Right lobe of liver (tissue), 6 donors: ENCODE measurements around the gene TMEM114. TPM values are rescaled to one million over a fixed set of nuclear protein-coding genes. Genes with fewer than 3 reads are reported as not detected.

Source experiments
- ATAC-seq, 4 donors: fragments of 200-7000 bp; cut with Tn5 transposase; one replicate each; pipeline ENCODE4 v1.9.1; 2020; ENCODE audit warnings: mild to moderate bottlenecking in 4 of 4, moderate library complexity in 4 of 4
- DNase-seq, 3 donors: peaks; one replicate each; pipeline ENCODE4 v3.0.0-alpha.2; 2020
- H3K27ac ChIP-seq, 3 donors: fragments of 200-600 bp; one replicate each; pipeline ENCODE4 v1.8.0; 2022
- H3K27me3 ChIP-seq, 2 donors: fragments of 200-600 bp; one replicate each; pipeline ENCODE4 v1.8.0; 2022
- H3K36me3 ChIP-seq, 4 donors: fragments of 200-600 bp; sonication (generic) in 1 of 4; one replicate each; pipeline versions ENCODE4 v1.5.1 to v1.8.0; 2017 to 2022; ENCODE audit warnings: control low read depth in 1 of 4
- H3K4me1 ChIP-seq, 4 donors: fragments of 200-600 bp; sonication (generic) in 1 of 4; one replicate each; pipeline versions ENCODE4 v1.5.1 to v1.8.0; 2017 to 2022; ENCODE audit warnings: control low read depth in 1 of 4
- H3K4me3 ChIP-seq, 3 donors: fragments of 200-600 bp; one replicate each; pipeline ENCODE4 v1.8.0; 2022
- H3K9me3 ChIP-seq, 4 donors: fragments of 200-600 bp; sonication (generic) in 1 of 4; one replicate each; pipeline versions ENCODE4 v1.5.1 to v1.8.0; 2017 to 2022; ENCODE audit warnings: control low read depth in 1 of 4
- CTCF ChIP-seq, 4 donors: fragments of 200-600 bp in 3 of 4; fragments of 450-650 bp in 1 of 4; IDR thresholded peaks; one replicate each; pipeline versions ENCODE4 v1.5.1 to v1.8.0; 2016 to 2022; ENCODE audit warnings: antibody characterized with exemption in 4 of 4, mild to moderate bottlenecking in 2 of 4
- POLR2A ChIP-seq: fragments of 450-650 bp; IDR thresholded peaks from one replicate; pipeline ENCODE4 v1.6.1; 2017; ENCODE audit warnings: antibody characterized with exemption, mild to moderate bottlenecking
- WGBS: methylation state at CpG from one replicate; pipeline ENCODE4 v1.1.6; 2018; ENCODE audit warnings: low coverage, low lambda C conversion rate; ENCODE audit not compliant: insufficient coverage; ENCODE audit errors: missing lambda C conversion rate; 5-methylcytosine and 5-hydroxymethylcytosine counted together
- intact Hi-C, 2 donors: fragments of 100-400 bp; cut with DNase I; formaldehyde crosslinking; loops; one replicate each; pipeline versions ENCODE4 v1.11.2 to v1.14.1; 2022
- total RNA-seq, 6 experiments: library from RNA; depleted of rRNA in 2 of 6; stranded (reverse); fragments of >200 nt in 2 of 6; fragmentation: NEBNext Ultra II Directional in 3 of 6; extraction: Animal tissue kit (Norgen Biotek cat#: 25700) in 3 of 6; gene quantifications; one replicate each; pipeline versions ENCODE4 v1.1.0 to v1.2.4, GENCODE V29; 2016 to 2023
- donor health status: DM: no; HTN: yes; CAD: no.
- donor health status: DM: no; HTN: no; CAD: no.
- donor health status: DM: no; HTN: no; CAD: no.
- donor health status: DM: no; HTN: yes; CAD: no.
- donor health status: DM: no; HTN: yes; CAD: no.

Gene TMEM114
- total RNA-seq, 6 experiments from 2014 or later = not detected

DNA sequence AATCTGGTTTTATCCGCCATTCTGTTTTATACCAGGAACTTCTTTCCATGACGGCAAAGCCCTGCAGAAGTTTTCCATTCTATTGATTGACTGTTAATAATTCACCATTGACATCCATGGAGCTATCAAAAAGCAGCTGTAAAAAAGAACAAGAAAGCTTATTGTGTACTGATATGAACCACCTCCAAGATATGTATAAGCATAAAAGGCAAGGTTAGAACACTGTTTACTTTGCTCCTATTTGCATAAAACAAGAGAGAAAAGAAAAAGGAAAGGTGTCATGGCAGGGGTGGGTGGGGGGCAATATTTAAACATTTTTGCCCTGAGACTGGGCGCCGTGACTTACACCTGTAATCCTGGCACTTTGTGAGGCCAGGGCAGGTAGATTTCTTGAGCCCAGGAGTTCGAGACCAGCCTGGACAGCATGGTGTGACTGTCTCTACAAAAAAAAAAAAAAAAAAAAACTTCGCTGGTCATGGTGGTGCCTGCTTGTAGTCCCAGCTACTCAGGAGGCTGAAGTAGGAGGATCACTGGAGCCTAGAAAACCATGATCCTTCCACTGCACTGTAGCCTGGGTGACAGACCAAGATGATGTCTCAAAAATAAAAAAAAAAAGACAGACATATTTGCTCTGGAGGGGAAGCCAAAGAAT lies 52.5 kb downstream of the TMEM114 start:
- Histone ChIP-seq H3K4me3 (no peak overlapping the region), H3K36me3 (no peaks in the 10 kb centered on the region), H3K4me1 (peaks cover 0 to 10% (median 4%) of the 10 kb centered on the region in 4 donors), H3K9me3 (no peaks in the 10 kb centered on the region), H3K27ac (peak overlapping the region in 2 of 3 donors; percentile 56 to 57), H3K27me3 (no peaks in the 10 kb centered on the region)
- 35% methylated on average over 6 of the region's 6 CpGs for WGBS
- DNase-seq (no peak), ATAC-seq (peak; percentile 63 to 89 (median 82))
- intact Hi-C loops = no loop called here
- TF ChIP-seq CTCF (IDR thresholded peaks at IDR 0.05) = no peak
- TF ChIP-seq POLR2A = no peak

DNA sequence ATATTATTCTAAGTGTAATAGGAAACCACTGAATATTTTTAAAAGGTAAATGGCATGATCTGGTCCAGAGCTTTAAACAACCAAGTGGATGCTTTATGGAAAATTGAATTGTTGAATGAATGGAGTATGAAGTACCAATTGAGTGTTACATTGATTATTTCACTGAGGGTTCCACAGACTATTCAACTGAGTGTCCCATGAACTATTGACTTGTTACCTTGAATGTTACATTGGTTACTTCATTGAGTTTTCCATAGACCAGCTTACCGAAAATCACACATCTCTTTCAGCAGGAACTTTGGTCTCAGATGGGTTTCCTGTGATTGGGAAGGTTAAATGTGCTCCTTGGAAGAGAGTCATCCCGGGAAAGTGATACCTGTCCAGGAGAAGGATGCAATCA lies 56.8 kb downstream of the TMEM114 start:
- WGBS = 100% methylated on average over 2 of the region's 2 CpGs
- intact Hi-C loops = no loop called here
- Histone ChIP-seq H3K36me3 (no peaks in the 10 kb centered on the region), H3K27me3 (no peaks in the 10 kb centered on the region), H3K27ac (no peak overlapping the region), H3K9me3 (no peaks in the 10 kb centered on the region), H3K4me3 (no peak overlapping the region), H3K4me1 (peaks cover 0 to 10% (median 4%) of the 10 kb centered on the region in 4 donors)
- no peak for DNase-seq
- no peak for ATAC-seq
- TF ChIP-seq POLR2A = no peak
- no peak for TF ChIP-seq CTCF (IDR thresholded peaks at IDR 0.05)

- 67% methylated on average over 5 of the region's 5 CpGs for WGBS
- TF ChIP-seq CTCF (IDR thresholded peaks at IDR 0.05) (no peak), POLR2A (no peak)
- no peak for ATAC-seq
- no peaks in the 10 kb centered on the region for H3K27me3 ChIP-seq
- no peaks in the 10 kb centered on the region for H3K9me3 ChIP-seq
- DNase-seq = no peak
- no peaks in the 10 kb centered on the region for H3K36me3 ChIP-seq
- no peaks in the 10 kb centered on the region for H3K4me1 ChIP-seq
- H3K4me3 ChIP-seq = no peak overlapping the region
- H3K27ac ChIP-seq = no peak overlapping the region
- intact Hi-C loops = no loop called here
Measured at GRCh38 chr16:8530752-8531384, 59.4 kb downstream of the TMEM114 start.

- Histone ChIP-seq H3K27me3 (no peaks in the 10 kb centered on the region), H3K27ac (no peak overlapping the region), H3K36me3 (no peaks in the 10 kb centered on the region), H3K9me3 (no peaks in the 10 kb centered on the region), H3K4me3 (no peak overlapping the region), H3K4me1 (no peaks in the 10 kb centered on the region)
- 79% methylated on average over 4 of the region's 5 CpGs for WGBS
- ATAC-seq (no peak), DNase-seq (no peak)
- intact Hi-C loops = no loop called here
- no peak for TF ChIP-seq POLR2A
- TF ChIP-seq CTCF (IDR thresholded peaks at IDR 0.05) = no peak
Measured at GRCh38 chr16:8528471-8528870, 61.8 kb downstream of the TMEM114 start.
